ENCODE results near the gene C1QTNF1. TPM values are rescaled to one million over a fixed set of nuclear protein-coding genes. Genes with fewer than 3 reads are reported as not detected.
A peak's percentile ranks its signal among the peaks of the same experiment; 100 is the strongest.

Gene C1QTNF1
- total and polyA plus RNA-seq, 8 donors = 2.9 to 20.3 (median 12.7) TPM

- H3K27ac ChIP-seq = peak within 1 kb of the TSS; percentile 84 to 95 (median 93)
- no peaks in the 10 kb centered on the region for H3K9me3 ChIP-seq
- intact Hi-C loops (cut with DNase I; ENCODE audit: low total_unique reads) = no loop called here
- WGBS, 5 donors = 0 to 1% (median 1%) methylated on average over 39 to 73 of the region's 73 CpGs
- no peaks in the 10 kb centered on the region for H3K27me3 ChIP-seq
- peak within 1 kb of the TSS; percentile 79 to 100 (median 90) for H3K4me3 ChIP-seq
- H3K36me3 ChIP-seq = no peaks in the 10 kb centered on the region
- peak; percentile 85 to 96 for DNase-seq
- TF ChIP-seq CTCF (IDR thresholded peaks at IDR 0.05) (peak in 1 of 7 experiments; percentile 8), EP300 (IDR thresholded peaks at IDR 0.05) (no peak), POLR2A (IDR thresholded peaks at IDR 0.05) (no peak), POLR2AphosphoS5 (IDR thresholded peaks at IDR 0.05) (peak; percentile 83 to 95 (median 92))
- H3K4me1 ChIP-seq = peaks cover 39 to 52% (median 49%) of the 10 kb centered on the region in 4 donors
Observed at GRCh38 chr17:79009397-79010303, 14.3 kb upstream of the C1QTNF1 start, which contains the start of gene CANT1. Gene CANT1 (minus strand): TSS chr17:79009764. CDS start chr17:78997622, 12,142 bp downstream.

GRCh38 chr17:79010304-79010646 lies 13.7 kb upstream of the C1QTNF1 start:
- WGBS, 5 donors = 56 to 66% (median 62%) methylated on average over 7 of the region's 7 CpGs
- peaks cover 37 to 48% (median 46%) of the 10 kb centered on the region in 4 donors for H3K4me1 ChIP-seq
- intact Hi-C loops (cut with DNase I; ENCODE audit: low total_unique reads) = no loop called here
- no peak for DNase-seq
- no peak for TF ChIP-seq EP300 (IDR thresholded peaks at IDR 0.05)
- no peak for TF ChIP-seq POLR2A (IDR thresholded peaks at IDR 0.05)
- H3K27ac ChIP-seq = peak overlapping the region; percentile 84 to 95 (median 93)
- H3K9me3 ChIP-seq = no peaks in the 10 kb centered on the region
- H3K4me3 ChIP-seq = peak overlapping the region; percentile 79 to 100 (median 90)
- no peaks in the 10 kb centered on the region for H3K36me3 ChIP-seq
- no peaks in the 10 kb centered on the region for H3K27me3 ChIP-seq

GRCh38 chr17:79011451-79012147 lies 12.4 kb upstream of the C1QTNF1 start:
- Histone ChIP-seq H3K36me3 (no peaks in the 10 kb centered on the region), H3K27me3 (no peaks in the 10 kb centered on the region), H3K9me3 (no peaks in the 10 kb centered on the region), H3K27ac (no peak overlapping the region), H3K4me3 (no peak overlapping the region), H3K4me1 (peaks cover 24 to 35% (median 33%) of the 10 kb centered on the region in 4 donors)
- no peak for DNase-seq
- TF ChIP-seq EP300 (IDR thresholded peaks at IDR 0.05) (no peak), POLR2A (IDR thresholded peaks at IDR 0.05) (no peak), POLR2AphosphoS5 (IDR thresholded peaks at IDR 0.05) (no peak), CTCF (IDR thresholded peaks at IDR 0.05) (no peak)
- 74 to 83% (median 80%) methylated on average over 5 of the region's 5 CpGs for WGBS, 5 donors
- intact Hi-C loops (cut with DNase I; ENCODE audit: low total_unique reads) = no loop called here

GRCh38 chr17:79012563-79013134 lies 11.3 kb upstream of the C1QTNF1 start:
- Histone ChIP-seq H3K36me3 (no peaks in the 10 kb centered on the region), H3K4me3 (no peak overlapping the region), H3K9me3 (no peaks in the 10 kb centered on the region), H3K27ac (no peak overlapping the region), H3K27me3 (no peaks in the 10 kb centered on the region), H3K4me1 (peaks cover 19 to 25% (median 23%) of the 10 kb centered on the region in 4 donors)
- intact Hi-C loops (cut with DNase I; ENCODE audit: low total_unique reads) = no loop called here
- WGBS, 5 donors = 73 to 83% (median 77%) methylated on average over 6 of the region's 6 CpGs
- no peak for TF ChIP-seq POLR2AphosphoS5 (IDR thresholded peaks at IDR 0.05)
- no peak for TF ChIP-seq POLR2A (IDR thresholded peaks at IDR 0.05)
- no peak for TF ChIP-seq CTCF (IDR thresholded peaks at IDR 0.05)
- TF ChIP-seq EP300 (IDR thresholded peaks at IDR 0.05) = no peak
- DNase-seq = no peak
